Esophagus squamous epithelium (tissue), 5 donors: ENCODE data around the gene ERLEC1. TPM values are rescaled to one million over a fixed set of nuclear protein-coding genes. Genes with fewer than 3 reads are reported as not detected.
"Not testable (repeated sequence)": the region's sequence is repeated elsewhere in the genome, so short reads cannot be mapped to it uniquely, and the experiment has no call there.

Experiments used
- DNase-seq: peaks from one replicate; lab custom pipeline; 2025; lab: John Stamatoyannopoulos, UW
- H3K27ac ChIP-seq, 4 donors: fragments of 200-600 bp; sonication (generic); one replicate each; pipeline ENCODE4 v1.5.1; 2016 to 2019; ENCODE audit warnings: mild to moderate bottlenecking in 1 of 4
- H3K27me3 ChIP-seq, 4 donors: fragments of 200-600 bp; sonication (generic); 1 replicate in 3 of 4; 2 replicates in 1 of 4; pipeline versions ENCODE4 v1.5.1 to v1.6.0; 2017 to 2021; ENCODE audit warnings: antibody characterized with exemption in 1 of 4
- H3K36me3 ChIP-seq, 3 donors: fragments of 200-600 bp; sonication (generic); one replicate each; pipeline ENCODE4 v1.5.1; 2016 to 2019
- H3K4me1 ChIP-seq, 3 donors: fragments of 200-600 bp; sonication (generic); one replicate each; pipeline ENCODE4 v1.5.1; 2017 to 2019
- H3K4me3 ChIP-seq, 4 donors: fragments of 200-600 bp; sonication (generic); 1 replicate in 3 of 4; 2 replicates in 1 of 4; pipeline ENCODE4 v1.5.1; 2016 to 2019; ENCODE audit warnings: mild to moderate bottlenecking in 2 of 4, moderate library complexity in 1 of 4
- H3K9me3 ChIP-seq, 3 donors: fragments of 200-600 bp; sonication (generic); one replicate each; pipeline ENCODE4 v1.5.1; 2016 to 2019
- POLR2A ChIP-seq, 4 donors: fragments of 450-650 bp; IDR thresholded peaks; one replicate each; pipeline ENCODE4 v1.6.1; 2017; ENCODE audit warnings: antibody characterized with exemption in 4 of 4, mild to moderate bottlenecking in 4 of 4, moderate library complexity in 3 of 4
- WGBS, 2 donors: methylation state at CpG; one replicate each; pipeline ENCODE4 v1.1.5; 2018; 5-methylcytosine and 5-hydroxymethylcytosine counted together
- intact Hi-C: fragments of 100-400 bp; cut with DNase I; formaldehyde crosslinking; loops from one replicate; pipeline ENCODE4 v1.15.0; 2022
- total RNA-seq, 4 donors: library from RNA; depleted of rRNA; stranded (reverse); fragments of >200 nt; gene quantifications; one replicate each; pipeline ENCODE4 v1.1.0, GENCODE V29; 2016
- TF ChIP-seq, protein P1 (sequence below), 6 experiments: fragments of 450-650 bp in 4 of 6; fragments of 200-600 bp in 2 of 6; sonication (generic) in 2 of 6; IDR thresholded peaks; one replicate each; pipeline ENCODE4 v1.5.1; 2016 to 2019; ENCODE audit warnings: antibody characterized with exemption in 6 of 6, mild to moderate bottlenecking in 4 of 6, moderate library complexity in 4 of 6
- donor health status: DM: yes; HTN: yes; CAD: no.

Gene ERLEC1
- total RNA-seq, 4 donors from 2014 or later, result 15.1 to 27.5 (median 21.3) TPM

DNA sequence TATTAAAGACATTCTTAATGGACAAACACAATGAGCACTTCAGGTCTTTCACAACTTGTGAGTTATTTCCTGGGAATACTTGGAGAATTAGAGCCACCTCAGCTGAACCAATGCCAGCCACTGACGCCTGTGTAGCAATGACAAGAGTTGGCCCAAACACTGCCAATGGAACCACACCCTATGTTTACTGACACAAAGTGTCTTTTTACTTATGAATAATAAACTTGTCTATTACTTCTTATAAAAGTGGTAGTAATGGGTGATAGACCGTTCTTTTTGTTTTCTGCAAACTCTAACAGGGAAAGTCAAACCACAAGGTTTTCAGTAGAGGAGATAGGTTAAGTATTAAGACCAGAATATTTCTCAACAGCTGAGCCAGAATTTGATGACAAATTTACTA, 31.7 kb upstream of the ERLEC1 start:
- intact Hi-C loops, result no loop called here
- H3K27me3 ChIP-seq, result no peaks in the 10 kb centered on the region
- peaks cover 0 to 32% (median 0%) of the 10 kb centered on the region in 3 donors for H3K4me1 ChIP-seq
- no peak for DNase-seq
- H3K36me3 ChIP-seq, result peaks cover 0 to 43% (median 4%) of the 10 kb centered on the region in 3 donors
- WGBS, 2 donors, result 51 to 58% methylated on average over 2 of the region's 2 CpGs
- no peak for TF ChIP-seq POLR2A (IDR thresholded peaks at IDR 0.05)
- TF ChIP-seq, protein P1, sequence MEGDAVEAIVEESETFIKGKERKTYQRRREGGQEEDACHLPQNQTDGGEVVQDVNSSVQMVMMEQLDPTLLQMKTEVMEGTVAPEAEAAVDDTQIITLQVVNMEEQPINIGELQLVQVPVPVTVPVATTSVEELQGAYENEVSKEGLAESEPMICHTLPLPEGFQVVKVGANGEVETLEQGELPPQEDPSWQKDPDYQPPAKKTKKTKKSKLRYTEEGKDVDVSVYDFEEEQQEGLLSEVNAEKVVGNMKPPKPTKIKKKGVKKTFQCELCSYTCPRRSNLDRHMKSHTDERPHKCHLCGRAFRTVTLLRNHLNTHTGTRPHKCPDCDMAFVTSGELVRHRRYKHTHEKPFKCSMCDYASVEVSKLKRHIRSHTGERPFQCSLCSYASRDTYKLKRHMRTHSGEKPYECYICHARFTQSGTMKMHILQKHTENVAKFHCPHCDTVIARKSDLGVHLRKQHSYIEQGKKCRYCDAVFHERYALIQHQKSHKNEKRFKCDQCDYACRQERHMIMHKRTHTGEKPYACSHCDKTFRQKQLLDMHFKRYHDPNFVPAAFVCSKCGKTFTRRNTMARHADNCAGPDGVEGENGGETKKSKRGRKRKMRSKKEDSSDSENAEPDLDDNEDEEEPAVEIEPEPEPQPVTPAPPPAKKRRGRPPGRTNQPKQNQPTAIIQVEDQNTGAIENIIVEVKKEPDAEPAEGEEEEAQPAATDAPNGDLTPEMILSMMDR (IDR thresholded peaks at IDR 0.05), result no peak
- no peak overlapping the region for H3K4me3 ChIP-seq
- H3K27ac ChIP-seq, result no peak overlapping the region
- H3K9me3 ChIP-seq, result no peaks in the 10 kb centered on the region

DNA sequence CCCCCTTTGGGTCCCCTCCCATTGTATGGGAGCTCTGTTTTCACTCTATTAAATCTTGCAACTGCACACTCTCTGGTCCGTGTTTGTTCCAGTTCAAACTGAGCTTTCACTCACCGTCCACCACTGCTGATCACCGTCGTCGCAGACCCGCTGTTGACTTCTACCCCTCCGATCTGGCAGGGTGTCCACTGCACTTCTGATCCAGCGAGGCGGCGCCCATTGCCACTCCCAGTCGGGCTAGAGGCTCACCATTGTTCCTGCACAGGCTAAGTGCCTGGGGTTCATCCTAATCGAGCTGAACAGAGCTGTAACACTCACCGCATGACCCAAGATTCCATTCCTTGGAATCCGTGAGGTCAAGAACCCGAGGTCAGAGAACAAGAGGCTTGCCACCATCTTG, 30.2 kb upstream of the ERLEC1 start:
- WGBS, 2 donors, result 94% methylated on average over 12 to 15 of the region's 15 CpGs
- Histone ChIP-seq H3K27ac (no peak overlapping the region), H3K27me3 (no peaks in the 10 kb centered on the region), H3K36me3 (peaks cover 0 to 56% (median 4%) of the 10 kb centered on the region in 3 donors), H3K9me3 (no peaks in the 10 kb centered on the region), H3K4me3 (no peak overlapping the region), H3K4me1 (peaks cover 0 to 19% (median 0%) of the 10 kb centered on the region in 3 donors)
- intact Hi-C loops, result no loop called here
- no peak for DNase-seq
- TF ChIP-seq, protein P1 (IDR thresholded peaks at IDR 0.05), result no peak
- TF ChIP-seq POLR2A (IDR thresholded peaks at IDR 0.05), result no peak

DNA sequence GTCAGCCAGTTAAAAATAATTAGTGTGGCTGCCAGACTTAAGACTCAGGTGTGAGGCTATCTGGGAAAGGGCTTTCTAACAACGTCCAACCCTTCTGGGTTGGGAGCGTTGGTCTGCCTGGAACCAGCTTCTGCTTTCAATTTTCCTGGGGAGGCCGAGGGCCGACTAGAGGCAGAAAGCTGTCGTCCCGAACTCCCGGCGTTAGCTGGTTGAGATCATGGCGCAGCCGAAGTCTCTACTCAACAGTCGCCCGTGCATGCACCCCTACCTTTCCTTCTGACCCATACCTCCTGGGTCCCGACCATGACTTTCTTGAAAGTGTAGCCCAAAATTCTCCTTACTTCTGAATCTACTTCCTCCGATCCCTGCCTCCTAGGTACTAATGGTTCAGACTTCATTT, 29.6 kb upstream of the ERLEC1 start:
- peaks cover 0 to 13% (median 0%) of the 10 kb centered on the region in 3 donors for H3K4me1 ChIP-seq
- DNase-seq, H3K27ac ChIP-seq, intact Hi-C loops, H3K4me3 ChIP-seq, H3K9me3 ChIP-seq, H3K27me3 ChIP-seq: not testable (repeated sequence)
- peaks cover 0 to 62% (median 4%) of the 10 kb centered on the region in 3 donors for H3K36me3 ChIP-seq
- WGBS, 2 donors, result 95 to 97% methylated on average over 14 of the region's 14 CpGs

DNA sequence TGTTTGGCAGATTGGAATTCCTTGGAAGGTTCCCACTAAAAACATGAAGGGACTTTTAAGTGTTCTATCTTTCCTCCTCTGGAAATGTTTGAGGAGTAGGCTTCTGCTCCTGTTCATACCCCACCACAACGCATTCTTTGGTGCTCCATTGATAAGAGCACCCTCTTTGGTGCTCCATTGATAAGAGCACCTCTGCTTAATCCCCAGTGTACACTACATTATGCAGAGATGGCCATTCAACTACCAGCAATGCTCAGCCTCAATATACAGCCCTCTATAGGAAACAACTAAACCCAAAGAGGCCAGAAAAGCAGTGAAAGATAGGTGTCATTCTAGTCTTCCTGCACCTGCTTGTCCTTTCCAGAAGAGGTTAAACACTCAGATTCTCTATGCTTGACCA, 21.1 kb upstream of the ERLEC1 start:
- no peak overlapping the region for H3K27ac ChIP-seq
- no peak for DNase-seq
- H3K4me1 ChIP-seq, result peaks cover 0 to 19% (median 8%) of the 10 kb centered on the region in 3 donors
- TF ChIP-seq, protein P1 (IDR thresholded peaks at IDR 0.05), result no peak
- TF ChIP-seq POLR2A (IDR thresholded peaks at IDR 0.05), result no peak
- peaks cover 0 to 34% (median 8%) of the 10 kb centered on the region in 3 donors for H3K36me3 ChIP-seq
- H3K9me3 ChIP-seq, result no peaks in the 10 kb centered on the region
- intact Hi-C loops, result no loop called here
- WGBS, 2 donors, result 86 to 100% methylated on average over 1 of the region's 1 CpG
- no peaks in the 10 kb centered on the region for H3K27me3 ChIP-seq
- no peak overlapping the region for H3K4me3 ChIP-seq

DNA sequence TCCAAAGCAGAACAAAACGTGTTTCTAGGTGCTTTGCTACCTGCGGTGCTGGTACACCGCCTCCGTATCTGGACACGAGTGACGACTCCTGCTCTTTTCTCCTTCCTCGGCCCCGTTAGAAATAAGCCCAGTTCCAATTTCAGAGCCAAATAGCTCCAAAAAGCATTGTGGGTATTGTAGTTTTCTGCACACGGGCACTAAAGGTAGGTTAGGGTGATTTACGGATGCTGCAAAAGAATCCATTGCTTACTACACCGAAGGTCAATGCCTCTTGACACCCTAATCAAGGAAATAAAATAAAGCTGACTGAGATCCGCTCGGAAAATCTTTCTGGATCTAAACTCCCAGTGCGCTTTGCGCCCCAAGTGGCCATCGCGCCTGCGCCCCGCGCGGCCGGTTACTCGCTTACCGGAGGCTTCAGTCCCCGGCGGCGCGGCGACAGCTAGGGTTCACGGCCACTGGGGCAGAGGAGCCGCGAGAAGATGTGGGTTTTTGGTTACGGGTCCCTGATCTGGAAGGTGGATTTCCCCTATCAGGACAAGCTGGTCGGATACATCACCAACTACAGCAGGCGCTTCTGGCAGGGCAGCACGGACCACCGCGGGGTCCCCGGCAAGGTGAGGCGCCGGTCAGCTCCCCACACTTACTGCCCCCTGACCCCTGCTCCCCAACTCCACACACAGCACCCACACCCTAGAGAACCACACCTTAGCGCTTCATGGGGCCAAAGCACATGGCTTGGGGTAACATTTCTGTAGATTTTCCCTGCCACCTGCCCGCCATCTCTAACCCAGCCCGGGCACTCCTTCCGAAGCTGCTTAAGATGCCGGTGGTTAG, 19.2 kb upstream of the ERLEC1 start, which contains the start of gene CHAC2:
Gene CHAC2, plus strand, starts transcription at position 400 of the 837 bp plus-strand sequence. Its CDS starts 83 bp downstream, at position 483.
- peaks cover 0 to 19% (median 8%) of the 10 kb centered on the region in 3 donors for H3K4me1 ChIP-seq

More for the DNA sequence above, 19.2 kb upstream of the ERLEC1 start, which contains the start of gene CHAC2:
- TF ChIP-seq, protein P1 (IDR thresholded peaks at IDR 0.05), result peak in 5 of 6 experiments; percentile 40 to 64 (median 53)
- peak in 2 of 4 donors; percentile 11 to 31 for TF ChIP-seq POLR2A (IDR thresholded peaks at IDR 0.05)
- peak within 1 kb of the TSS; percentile 77 to 88 (median 85) for H3K27ac ChIP-seq
- peak within 1 kb of the TSS; percentile 66 to 86 (median 81) for H3K4me3 ChIP-seq
- H3K9me3 ChIP-seq, result no peaks in the 10 kb centered on the region
- DNase-seq, result peak; percentile 13
- no peaks in the 10 kb centered on the region for H3K27me3 ChIP-seq
- intact Hi-C loops, result no loop called here
- peaks cover 0 to 16% (median 7%) of the 10 kb centered on the region in 3 donors for H3K36me3 ChIP-seq
- WGBS, 2 donors, result 0 to 2% methylated on average over 16 to 29 of the region's 46 CpGs
